OCI-M2 (cell line): ENCODE results near the gene LDLRAD4.

ENCODE experiments used
- DNase-seq: peaks from one replicate; lab custom pipeline; 2025; ENCODE audit not compliant: unreplicated experiment; lab: John Stamatoyannopoulos, UW

The LDLRAD4 gene

GRCh38 chr18:13264091-13265007, 45.8 kb downstream of the LDLRAD4 start:
- no peak for DNase-seq

GRCh38 chr18:13265008-13265910, 46.7 kb downstream of the LDLRAD4 start:
- no peak for DNase-seq

GRCh38 chr18:13265911-13266217, 47.3 kb downstream of the LDLRAD4 start:
- DNase-seq = no peak

GRCh38 chr18:13266218-13267100, 47.9 kb downstream of the LDLRAD4 start:
- DNase-seq = no peak

GRCh38 chr18:13267431-13267873, 48.9 kb downstream of the LDLRAD4 start:
- no peak for DNase-seq

- DNase-seq = no peak
Measured at GRCh38 chr18:13268158-13269012, 49.8 kb downstream of the LDLRAD4 start.

GRCh38 chr18:13269013-13269280, 50.4 kb downstream of the LDLRAD4 start:
- no peak for DNase-seq

GRCh38 chr18:13269521-13270011, 51.0 kb downstream of the LDLRAD4 start:
- DNase-seq = no peak

- DNase-seq = no peak
Measured at GRCh38 chr18:13270279-13270855, 51.8 kb downstream of the LDLRAD4 start.

GRCh38 chr18:13271302-13271911, 52.8 kb downstream of the LDLRAD4 start:
- no peak for DNase-seq

GRCh38 chr18:13272416-13272815, 53.9 kb downstream of the LDLRAD4 start:
- no peak for DNase-seq

- DNase-seq = no peak
Measured at GRCh38 chr18:13273800-13274199, 55.2 kb downstream of the LDLRAD4 start.

- no peak for DNase-seq
Measured at GRCh38 chr18:13275075-13275474, 56.5 kb downstream of the LDLRAD4 start.

GRCh38 chr18:13276530-13277520, 58.3 kb downstream of the LDLRAD4 start:
- no peak for DNase-seq

GRCh38 chr18:13278062-13278630, 59.6 kb downstream of the LDLRAD4 start:
- DNase-seq = no peak

GRCh38 chr18:13279181-13280069, 60.9 kb downstream of the LDLRAD4 start:
- no peak for DNase-seq
